Endothelial cell of umbilical vein (primary cell): Measurements from ENCODE around the gene PHC2. TPM values are rescaled to one million over a fixed set of nuclear protein-coding genes. Genes with fewer than 3 reads are reported as not detected.

Experiments used
- BruUV-seq: library from RNA; stranded (reverse); fragments of 400-500 nt; replicated peaks from 2 replicates; lab custom pipeline; 2021; lab: Mats Ljungman, UMichigan
- CTCF ChIA-PET: fragments of 300-600, 350-600 bp; sonication (Branson Sonifier 250); formaldehyde crosslinking; loops from one replicate; lab custom pipeline; 2021; ENCODE audit warnings: antibody characterized with exemption, inconsistent platforms; lab: Charles Lee
- POLR2A ChIA-PET: fragments of 300-600, 350-600 bp; sonication (Branson Sonifier 250); formaldehyde crosslinking; loops from one replicate; lab custom pipeline; 2021; ENCODE audit warnings: antibody characterized with exemption, inconsistent platforms; lab: Charles Lee
- DNase-seq: peaks from one replicate; pipeline ENCODE4 v3.0.0-alpha.2; 2011; ENCODE audit warnings: low read depth, low spot score
- FAIRE-seq: peaks from 2 replicates; lab custom pipeline; 2011; peaks lifted over from hg19 to GRCh38; lab: Jason Lieb, UNC
- H2AFZ ChIP-seq: 2 replicates; pipeline ENCODE4 v1.6.0; 2012; ENCODE audit warnings: low read depth, low read length, control low read depth, inconsistent platforms
- H3K27ac ChIP-seq: 2 replicates; pipeline ENCODE4 v1.5.1; 2011; ENCODE audit warnings: low read depth, mild to moderate bottlenecking, control low read depth, low read length, moderate library complexity; ENCODE audit not compliant: insufficient read depth
- H3K27me3 ChIP-seq, 2 experiments: 2 replicates each; pipeline versions ENCODE4 v1.6.0 to v1.6.1; 2011; ENCODE audit warnings: low read length in 2 of 2, mixed read lengths in 1 of 2; ENCODE audit not compliant: control insufficient read depth in 2 of 2, insufficient read depth in 2 of 2
- H3K36me3 ChIP-seq, 2 experiments: 2 replicates in 1 of 2; 3 replicates in 1 of 2; pipeline ENCODE4 v1.5.1; 2011; ENCODE audit warnings: low read length in 2 of 2, mild to moderate bottlenecking in 1 of 2, moderate library complexity in 1 of 2; ENCODE audit not compliant: control insufficient read depth in 2 of 2, insufficient read depth in 2 of 2; ENCODE audit errors: extremely low read depth in 1 of 2
- H3K4me1 ChIP-seq: 3 replicates; pipeline ENCODE4 v1.5.1; 2011; ENCODE audit warnings: mild to moderate bottlenecking, low read length; ENCODE audit not compliant: control insufficient read depth, insufficient read depth; ENCODE audit errors: extremely low read depth
- H3K4me2 ChIP-seq: 2 replicates; pipeline ENCODE4 v1.6.1; 2011; ENCODE audit warnings: low read length, control low read depth, mixed read lengths; ENCODE audit not compliant: insufficient read depth
- H3K4me3 ChIP-seq, 3 experiments: fragments of 200-600 bp in 1 of 3; sonication (generic), shearing (Covaris generic) in 1 of 3; replicated peaks in 1 of 3; 2 replicates each; pipeline ENCODE4 v1.5.1; 2011 to 2016; ENCODE audit warnings: control low read depth in 3 of 3, low read length in 3 of 3, mild to moderate bottlenecking in 2 of 3, inconsistent platforms in 1 of 3, low read depth in 1 of 3, moderate library complexity in 1 of 3; ENCODE audit not compliant: insufficient read depth in 1 of 3
- H3K79me2 ChIP-seq: 2 replicates; pipeline ENCODE4 v1.6.0; 2012; ENCODE audit warnings: low read length, inconsistent platforms; ENCODE audit not compliant: control insufficient read depth, insufficient read depth
- H3K9ac ChIP-seq: replicated peaks from 2 replicates; pipeline ENCODE3; 2011; ENCODE audit warnings: low read length, control low read depth; ENCODE audit not compliant: insufficient read depth; ENCODE audit errors: extremely low read depth
- H3K9me1 ChIP-seq: replicated peaks from 3 replicates; pipeline ENCODE4 v1.6.0; 2011; ENCODE audit warnings: mild to moderate bottlenecking, low read length; ENCODE audit not compliant: control insufficient read depth, insufficient read depth; ENCODE audit errors: extremely low read depth
- H3K9me3 ChIP-seq: replicated peaks from 2 replicates; pipeline ENCODE4 v1.5.1; 2012; ENCODE audit warnings: low read length, inconsistent platforms; ENCODE audit not compliant: control insufficient read depth, insufficient read depth
- H4K20me1 ChIP-seq: replicated peaks from 2 replicates; pipeline ENCODE3; 2011; ENCODE audit warnings: mild to moderate bottlenecking, low read length; ENCODE audit not compliant: control insufficient read depth, insufficient read depth; ENCODE audit errors: extremely low read depth
- CTCF ChIP-seq, 2 donors: IDR thresholded peaks; 1 replicate in 1 of 2; 2 replicates in 1 of 2; pipeline ENCODE4 v1.5.1; 2011; ENCODE audit warnings: low read length in 2 of 2, mild to moderate bottlenecking in 2 of 2, moderate library complexity in 2 of 2, control low read depth in 1 of 2, inconsistent platforms in 1 of 2, low read depth in 1 of 2; ENCODE audit not compliant: insufficient read depth in 1 of 2; ENCODE audit errors: extremely low read depth in 1 of 2
- EZH2 ChIP-seq: IDR thresholded peaks from 2 replicates; pipeline ENCODE4 v1.6.1; 2012; ENCODE audit warnings: borderline replicate concordance, low read depth, mild to moderate bottlenecking, moderate library complexity, low read length, inconsistent platforms; ENCODE audit not compliant: severe bottlenecking
- FOS ChIP-seq: IDR thresholded peaks from 2 replicates; pipeline ENCODE4 v1.6.1; 2011; ENCODE audit warnings: mild to moderate bottlenecking, low read length, moderate library complexity, borderline replicate concordance; ENCODE audit not compliant: insufficient read depth
- GATA2 ChIP-seq: IDR thresholded peaks from 2 replicates; pipeline ENCODE4 v1.7.0; 2011; ENCODE audit warnings: low read depth, mild to moderate bottlenecking, moderate library complexity, mixed read lengths, low read length; ENCODE audit not compliant: insufficient read length, insufficient read depth
- JUN ChIP-seq: IDR thresholded peaks from 2 replicates; pipeline ENCODE4 v1.6.1; 2011; ENCODE audit warnings: borderline replicate concordance, low read depth; ENCODE audit not compliant: insufficient read length, insufficient read depth
- MAX ChIP-seq: IDR thresholded peaks from 2 replicates; pipeline ENCODE4 v1.6.1; 2011; ENCODE audit not compliant: insufficient read depth, insufficient read length
- MYC ChIP-seq: IDR thresholded peaks from one replicate; pipeline ENCODE4 v1.6.1; 2011; ENCODE audit warnings: mild to moderate bottlenecking, low read depth, low read length
- POLR2A ChIP-seq: IDR thresholded peaks from 2 replicates; pipeline ENCODE4 v1.6.1; 2012; ENCODE audit warnings: low read depth, mild to moderate bottlenecking, control low read depth, low read length
- POLR2AphosphoS5 ChIP-seq: IDR thresholded peaks from 2 replicates; pipeline ENCODE4 v1.6.1; 2012; ENCODE audit warnings: low read depth, mild to moderate bottlenecking, control low read depth, low read length, moderate library complexity; ENCODE audit not compliant: insufficient read depth
- dilution Hi-C: fragments of 300-500 bp; cut with MboI; formaldehyde crosslinking; loops from one replicate; pipeline ENCODE4 v1.15.0; 2019; ENCODE audit warnings: low sequenced_read_pairs; ENCODE audit not compliant: extremely low pct_ligation_motif_present
- intact Hi-C: fragments of 100-400 bp; cut with micrococcal nuclease; formaldehyde crosslinking; loops from one replicate; pipeline ENCODE4 v1.10.0; 2022
- polyA plus RNA-seq, 4 experiments: library from polyadenylated mRNA; depleted of rRNA in 3 of 4; stranded (reverse) in 3 of 4; unstranded in 1 of 4; fragments of >200 nt; gene quantifications; 2 replicates each; pipeline versions ENCODE4 v1.2.1 to v1.2.3, GENCODE V29; 2011 to 2012; ENCODE audit warnings: missing spikeins in 1 of 4
- total RNA-seq: library from RNA; stranded (reverse); gene quantifications from 2 replicates; pipeline ENCODE4 v1.2.3, GENCODE V29; 2021

Gene PHC2
- total and polyA plus RNA-seq, 2 donors (not counting 3 experiments of a cell fraction or from before 2014, with no cell fraction given), result 65.6 to 79.0 TPM

DNA sequence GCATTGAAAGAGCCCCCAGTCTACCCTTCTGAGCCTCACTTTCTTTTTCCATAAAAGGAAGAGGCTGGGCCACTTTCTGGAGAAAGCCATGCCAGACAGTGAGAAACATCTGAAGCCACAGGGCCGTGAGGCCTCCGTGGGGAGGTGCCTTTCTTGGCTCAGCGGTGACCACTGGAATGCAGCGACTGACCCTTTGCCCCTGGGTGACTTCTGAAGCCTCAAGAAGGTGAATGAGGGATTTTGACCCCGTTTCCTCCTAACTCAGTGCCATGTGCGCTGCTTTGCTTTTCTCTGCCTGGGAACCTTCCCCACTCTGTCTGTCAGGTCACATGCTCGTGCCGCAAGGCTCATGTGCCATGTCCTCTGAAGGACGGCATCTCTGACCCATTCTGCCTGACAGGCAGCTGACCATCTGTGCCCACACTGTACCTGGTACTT is 65.3 kb downstream of the PHC2 start:
- no peak overlapping the region for H3K4me2 ChIP-seq
- H3K4me3 ChIP-seq, result no peak overlapping the region
- FAIRE-seq (no peak), DNase-seq (no peak)
- no peak overlapping the region for H2AFZ ChIP-seq
- H3K27me3 ChIP-seq, result no peaks in the 10 kb centered on the region
- intact Hi-C loops (loop anchor here (5.0 kb wide), 1 partner anchor 92 kb away; no protein-coding TSS in a partner anchor), dilution Hi-C loops (no loop called here)
- H3K4me1 ChIP-seq, result peaks cover 5% of the 10 kb centered on the region
- H3K36me3 ChIP-seq, result no peaks in the 10 kb centered on the region
- no peaks in the 10 kb centered on the region for H4K20me1 ChIP-seq
- no peaks in the 10 kb centered on the region for H3K79me2 ChIP-seq
- H3K9ac ChIP-seq, result no peak overlapping the region
- POLR2A ChIA-PET, result no interaction called here
- no TSS peak for BruUV-seq
- CTCF ChIA-PET, result interaction anchor here (1.0 to 5.4 kb wide), 6 partner anchors 27 to 106 kb away, joined by 3 to 95 read pairs (median 4); no protein-coding TSS in a partner anchor
- no peak for TF ChIP-seq EZH2
- TF ChIP-seq MAX, result no peak
- TF ChIP-seq JUN, result no peak
- TF ChIP-seq POLR2AphosphoS5, result no peak
- TF ChIP-seq CTCF (IDR thresholded peaks at IDR 0.05; ENCODE audit: extremely low read depth in 1 of 2, insufficient read depth in 1 of 2, low read depth in 1 of 2, low read length in 2 of 2), result no peak
- TF ChIP-seq FOS, result no peak
- no peak for TF ChIP-seq POLR2A
- no peak for TF ChIP-seq MYC
- TF ChIP-seq GATA2, result no peak
- no peak overlapping the region for H3K27ac ChIP-seq
- no peaks in the 10 kb centered on the region for H3K9me1 ChIP-seq
- no peaks in the 10 kb centered on the region for H3K9me3 ChIP-seq
